ENCODE data around the gene COBL. TPM values are rescaled to one million over a fixed set of nuclear protein-coding genes. Genes with fewer than 3 reads are reported as not detected.

COBL gene
- total and polyA plus RNA-seq, 9 of the 15 experiments (the other 6 are each of a cell fraction or from before 2014, with no cell fraction given), result 0.01 to 2.4 (median 0.09) TPM; not detected in 3

- intact Hi-C loops (cut with micrococcal nuclease), result no loop called here
- in situ Hi-C loops (cut with MboI), result no loop called here
- no peaks in the 10 kb centered on the region for H3K79me2 ChIP-seq (ENCODE audit: control insufficient read depth, insufficient read depth, low read length)
- H2AFZ ChIP-seq (ENCODE audit: low read depth, low read length), result no peak overlapping the region
- no peak overlapping the region for H3K4me2 ChIP-seq (ENCODE audit: insufficient read depth, low read length)
- no peaks in the 10 kb centered on the region for H3K9me1 ChIP-seq (ENCODE audit: control insufficient read depth, insufficient read depth, low read length)
- under 1% methylated on average over 19 of the region's 20 CpGs for WGBS (ENCODE audit: insufficient coverage, low coverage, missing lambda C conversion rate)
- H3K27ac ChIP-seq (ENCODE audit: extremely low read depth, low read depth, low read length), result no peak overlapping the region
- no peak overlapping the region for H3K9ac ChIP-seq (ENCODE audit: insufficient read depth in 1 of 2, low read depth in 2 of 2, low read length in 2 of 2)
- DNase-seq (ENCODE audit: extremely low read depth in 1 of 4, low spot score in 3 of 4), result no peak
- CTCF ChIA-PET (ENCODE audit: low intra/inter-chr PET ratio), result no interaction called here
- peak; percentile 31; the same call in 2 of the 3 replicates for ATAC-seq
- POLR2A ChIA-PET, result interaction anchor here (1.0 kb wide), 1 partner anchor 17 kb away, joined by 3 read pairs; no protein-coding TSS in a partner anchor
- FAIRE-seq, result no peak
- H3K4me1 ChIP-seq (replicated peaks in 1 of 2; ENCODE audit: control insufficient read depth in 2 of 2, insufficient read depth in 2 of 2, low read length in 2 of 2), result no peaks in the 10 kb centered on the region
- H3K9me3 ChIP-seq (replicated peaks; ENCODE audit: control insufficient read depth, insufficient read depth, low read depth, low read length), result no peaks in the 10 kb centered on the region
- BruUV-seq (replicated peaks), result no TSS peak
- no peak overlapping the region for H3K4me3 ChIP-seq
- H3K27me3 ChIP-seq (ENCODE audit: control insufficient read depth in 2 of 2, insufficient read depth in 2 of 2, low read length in 2 of 2), result peaks cover 22 to 77% of the 10 kb centered on the region in 2 experiments; a peak in 4 of 5 replicates
- no peaks in the 10 kb centered on the region for H3K36me3 ChIP-seq (ENCODE audit: control insufficient read depth, insufficient read depth, low read length)
- no peaks in the 10 kb centered on the region; the same call in 1 of the 2 replicates for H4K20me1 ChIP-seq (replicated peaks; ENCODE audit: control insufficient read depth, insufficient read depth, low read length)
- TF ChIP-seq NR4A1 (CRISPR knock-in tag; IDR thresholded peaks at IDR 0.05) (no peak), NR4A1 (tag; IDR thresholded peaks at IDR 0.05) (no peak), GATAD2B (IDR thresholded peaks at IDR 0.05; ENCODE audit: borderline replicate concordance) (no peak), ZEB2 (IDR thresholded peaks at IDR 0.05) (no peak), ATF7 (IDR thresholded peaks at IDR 0.05) (no peak)
- TF ChIP-seq, protein P1, sequence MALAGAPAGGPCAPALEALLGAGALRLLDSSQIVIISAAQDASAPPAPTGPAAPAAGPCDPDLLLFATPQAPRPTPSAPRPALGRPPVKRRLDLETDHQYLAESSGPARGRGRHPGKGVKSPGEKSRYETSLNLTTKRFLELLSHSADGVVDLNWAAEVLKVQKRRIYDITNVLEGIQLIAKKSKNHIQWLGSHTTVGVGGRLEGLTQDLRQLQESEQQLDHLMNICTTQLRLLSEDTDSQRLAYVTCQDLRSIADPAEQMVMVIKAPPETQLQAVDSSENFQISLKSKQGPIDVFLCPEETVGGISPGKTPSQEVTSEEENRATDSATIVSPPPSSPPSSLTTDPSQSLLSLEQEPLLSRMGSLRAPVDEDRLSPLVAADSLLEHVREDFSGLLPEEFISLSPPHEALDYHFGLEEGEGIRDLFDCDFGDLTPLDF (CRISPR knock-in tag; IDR thresholded peaks at IDR 0.05), result no peak
- TF ChIP-seq, protein P2, sequence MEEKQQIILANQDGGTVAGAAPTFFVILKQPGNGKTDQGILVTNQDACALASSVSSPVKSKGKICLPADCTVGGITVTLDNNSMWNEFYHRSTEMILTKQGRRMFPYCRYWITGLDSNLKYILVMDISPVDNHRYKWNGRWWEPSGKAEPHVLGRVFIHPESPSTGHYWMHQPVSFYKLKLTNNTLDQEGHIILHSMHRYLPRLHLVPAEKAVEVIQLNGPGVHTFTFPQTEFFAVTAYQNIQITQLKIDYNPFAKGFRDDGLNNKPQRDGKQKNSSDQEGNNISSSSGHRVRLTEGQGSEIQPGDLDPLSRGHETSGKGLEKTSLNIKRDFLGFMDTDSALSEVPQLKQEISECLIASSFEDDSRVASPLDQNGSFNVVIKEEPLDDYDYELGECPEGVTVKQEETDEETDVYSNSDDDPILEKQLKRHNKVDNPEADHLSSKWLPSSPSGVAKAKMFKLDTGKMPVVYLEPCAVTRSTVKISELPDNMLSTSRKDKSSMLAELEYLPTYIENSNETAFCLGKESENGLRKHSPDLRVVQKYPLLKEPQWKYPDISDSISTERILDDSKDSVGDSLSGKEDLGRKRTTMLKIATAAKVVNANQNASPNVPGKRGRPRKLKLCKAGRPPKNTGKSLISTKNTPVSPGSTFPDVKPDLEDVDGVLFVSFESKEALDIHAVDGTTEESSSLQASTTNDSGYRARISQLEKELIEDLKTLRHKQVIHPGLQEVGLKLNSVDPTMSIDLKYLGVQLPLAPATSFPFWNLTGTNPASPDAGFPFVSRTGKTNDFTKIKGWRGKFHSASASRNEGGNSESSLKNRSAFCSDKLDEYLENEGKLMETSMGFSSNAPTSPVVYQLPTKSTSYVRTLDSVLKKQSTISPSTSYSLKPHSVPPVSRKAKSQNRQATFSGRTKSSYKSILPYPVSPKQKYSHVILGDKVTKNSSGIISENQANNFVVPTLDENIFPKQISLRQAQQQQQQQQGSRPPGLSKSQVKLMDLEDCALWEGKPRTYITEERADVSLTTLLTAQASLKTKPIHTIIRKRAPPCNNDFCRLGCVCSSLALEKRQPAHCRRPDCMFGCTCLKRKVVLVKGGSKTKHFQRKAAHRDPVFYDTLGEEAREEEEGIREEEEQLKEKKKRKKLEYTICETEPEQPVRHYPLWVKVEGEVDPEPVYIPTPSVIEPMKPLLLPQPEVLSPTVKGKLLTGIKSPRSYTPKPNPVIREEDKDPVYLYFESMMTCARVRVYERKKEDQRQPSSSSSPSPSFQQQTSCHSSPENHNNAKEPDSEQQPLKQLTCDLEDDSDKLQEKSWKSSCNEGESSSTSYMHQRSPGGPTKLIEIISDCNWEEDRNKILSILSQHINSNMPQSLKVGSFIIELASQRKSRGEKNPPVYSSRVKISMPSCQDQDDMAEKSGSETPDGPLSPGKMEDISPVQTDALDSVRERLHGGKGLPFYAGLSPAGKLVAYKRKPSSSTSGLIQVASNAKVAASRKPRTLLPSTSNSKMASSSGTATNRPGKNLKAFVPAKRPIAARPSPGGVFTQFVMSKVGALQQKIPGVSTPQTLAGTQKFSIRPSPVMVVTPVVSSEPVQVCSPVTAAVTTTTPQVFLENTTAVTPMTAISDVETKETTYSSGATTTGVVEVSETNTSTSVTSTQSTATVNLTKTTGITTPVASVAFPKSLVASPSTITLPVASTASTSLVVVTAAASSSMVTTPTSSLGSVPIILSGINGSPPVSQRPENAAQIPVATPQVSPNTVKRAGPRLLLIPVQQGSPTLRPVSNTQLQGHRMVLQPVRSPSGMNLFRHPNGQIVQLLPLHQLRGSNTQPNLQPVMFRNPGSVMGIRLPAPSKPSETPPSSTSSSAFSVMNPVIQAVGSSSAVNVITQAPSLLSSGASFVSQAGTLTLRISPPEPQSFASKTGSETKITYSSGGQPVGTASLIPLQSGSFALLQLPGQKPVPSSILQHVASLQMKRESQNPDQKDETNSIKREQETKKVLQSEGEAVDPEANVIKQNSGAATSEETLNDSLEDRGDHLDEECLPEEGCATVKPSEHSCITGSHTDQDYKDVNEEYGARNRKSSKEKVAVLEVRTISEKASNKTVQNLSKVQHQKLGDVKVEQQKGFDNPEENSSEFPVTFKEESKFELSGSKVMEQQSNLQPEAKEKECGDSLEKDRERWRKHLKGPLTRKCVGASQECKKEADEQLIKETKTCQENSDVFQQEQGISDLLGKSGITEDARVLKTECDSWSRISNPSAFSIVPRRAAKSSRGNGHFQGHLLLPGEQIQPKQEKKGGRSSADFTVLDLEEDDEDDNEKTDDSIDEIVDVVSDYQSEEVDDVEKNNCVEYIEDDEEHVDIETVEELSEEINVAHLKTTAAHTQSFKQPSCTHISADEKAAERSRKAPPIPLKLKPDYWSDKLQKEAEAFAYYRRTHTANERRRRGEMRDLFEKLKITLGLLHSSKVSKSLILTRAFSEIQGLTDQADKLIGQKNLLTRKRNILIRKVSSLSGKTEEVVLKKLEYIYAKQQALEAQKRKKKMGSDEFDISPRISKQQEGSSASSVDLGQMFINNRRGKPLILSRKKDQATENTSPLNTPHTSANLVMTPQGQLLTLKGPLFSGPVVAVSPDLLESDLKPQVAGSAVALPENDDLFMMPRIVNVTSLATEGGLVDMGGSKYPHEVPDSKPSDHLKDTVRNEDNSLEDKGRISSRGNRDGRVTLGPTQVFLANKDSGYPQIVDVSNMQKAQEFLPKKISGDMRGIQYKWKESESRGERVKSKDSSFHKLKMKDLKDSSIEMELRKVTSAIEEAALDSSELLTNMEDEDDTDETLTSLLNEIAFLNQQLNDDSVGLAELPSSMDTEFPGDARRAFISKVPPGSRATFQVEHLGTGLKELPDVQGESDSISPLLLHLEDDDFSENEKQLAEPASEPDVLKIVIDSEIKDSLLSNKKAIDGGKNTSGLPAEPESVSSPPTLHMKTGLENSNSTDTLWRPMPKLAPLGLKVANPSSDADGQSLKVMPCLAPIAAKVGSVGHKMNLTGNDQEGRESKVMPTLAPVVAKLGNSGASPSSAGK (IDR thresholded peaks at IDR 0.05), result no peak
- TF ChIP-seq, protein P3, sequence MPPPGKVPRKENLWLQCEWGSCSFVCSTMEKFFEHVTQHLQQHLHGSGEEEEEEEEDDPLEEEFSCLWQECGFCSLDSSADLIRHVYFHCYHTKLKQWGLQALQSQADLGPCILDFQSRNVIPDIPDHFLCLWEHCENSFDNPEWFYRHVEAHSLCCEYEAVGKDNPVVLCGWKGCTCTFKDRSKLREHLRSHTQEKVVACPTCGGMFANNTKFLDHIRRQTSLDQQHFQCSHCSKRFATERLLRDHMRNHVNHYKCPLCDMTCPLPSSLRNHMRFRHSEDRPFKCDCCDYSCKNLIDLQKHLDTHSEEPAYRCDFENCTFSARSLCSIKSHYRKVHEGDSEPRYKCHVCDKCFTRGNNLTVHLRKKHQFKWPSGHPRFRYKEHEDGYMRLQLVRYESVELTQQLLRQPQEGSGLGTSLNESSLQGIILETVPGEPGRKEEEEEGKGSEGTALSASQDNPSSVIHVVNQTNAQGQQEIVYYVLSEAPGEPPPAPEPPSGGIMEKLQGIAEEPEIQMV (tag; conservative IDR thresholded peaks at IDR 0.05; ENCODE audit: low read depth), result no peak
Observed at GRCh38 chr7:51021906-51022570, 294.6 kb downstream of the COBL start.
